Liver (tissue), 3 donors: Measurements from ENCODE around the gene MBOAT1.

Experiments
- FOXA1 ChIP-seq: IDR thresholded peaks from 2 replicates; pipeline ENCODE4 v1.6.1; 2016; ENCODE audit warnings: antibody characterized with exemption
- GABPA ChIP-seq, 2 donors: IDR thresholded peaks in 1 of 2; conservative IDR thresholded peaks in 1 of 2; 2 replicates each; pipeline ENCODE4 v1.6.1; 2016; ENCODE audit warnings: antibody characterized with exemption in 2 of 2, mild to moderate bottlenecking in 1 of 2, moderate library complexity in 1 of 2
- HNF4A ChIP-seq, 2 donors: conservative IDR thresholded peaks; 2 replicates each; pipeline ENCODE4 v1.6.1; 2016; ENCODE audit warnings: antibody characterized with exemption in 2 of 2, mild to moderate bottlenecking in 2 of 2
- JUND ChIP-seq, 2 donors: IDR thresholded peaks; 2 replicates each; pipeline ENCODE4 v1.6.1; 2016; ENCODE audit warnings: antibody characterized with exemption in 2 of 2
- RAD21 ChIP-seq, 2 donors: IDR thresholded peaks; 2 replicates each; pipeline ENCODE4 v1.6.1; 2016; ENCODE audit warnings: antibody characterized with exemption in 2 of 2, mild to moderate bottlenecking in 2 of 2
- SP1 ChIP-seq: IDR thresholded peaks from 2 replicates; pipeline ENCODE4 v1.6.1; 2018; ENCODE audit warnings: antibody characterized with exemption, mild to moderate bottlenecking
- TF ChIP-seq, protein P1 (sequence below): fragments of 150-350 bp; IDR thresholded peaks from 2 replicates; pipeline ENCODE4 v1.5.1; 2017; ENCODE audit warnings: improper control_type of control experiment, low read depth, low read length; ENCODE audit not compliant: missing input control
- TF ChIP-seq, protein P2 (sequence below): IDR thresholded peaks from 2 replicates; pipeline ENCODE4 v1.6.1; 2016; ENCODE audit warnings: antibody characterized with exemption, mild to moderate bottlenecking
- TF ChIP-seq, protein P3 (sequence below): IDR thresholded peaks from 2 replicates; pipeline ENCODE4 v1.6.1; 2016; ENCODE audit warnings: antibody characterized with exemption
- TF ChIP-seq, protein P4 (sequence below): IDR thresholded peaks from 2 replicates; pipeline ENCODE4 v1.6.1; 2016; ENCODE audit warnings: antibody characterized with exemption
- donor health status: healthy.
- donor health status: healthy.

DNA sequence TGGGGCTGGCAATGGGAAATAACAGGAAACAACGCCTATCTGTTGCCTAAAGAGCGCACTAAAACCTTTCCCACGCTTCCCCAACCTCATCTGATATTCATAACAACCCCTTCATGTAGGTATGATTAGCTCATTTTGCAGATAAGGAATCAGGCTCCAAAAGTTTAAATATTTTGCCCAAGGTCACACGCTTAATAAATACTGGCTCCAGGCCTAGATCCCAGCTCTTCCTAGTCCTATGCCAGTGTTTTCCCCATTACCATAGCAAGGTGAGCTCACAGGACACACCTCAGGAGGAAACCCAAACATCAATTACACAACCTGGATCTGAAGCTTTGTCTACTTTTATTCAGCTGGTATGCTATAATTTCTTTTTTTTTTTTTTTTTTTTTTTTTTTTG is 19.6 kb downstream of the MBOAT1 start:
- TF ChIP-seq, protein P1, sequence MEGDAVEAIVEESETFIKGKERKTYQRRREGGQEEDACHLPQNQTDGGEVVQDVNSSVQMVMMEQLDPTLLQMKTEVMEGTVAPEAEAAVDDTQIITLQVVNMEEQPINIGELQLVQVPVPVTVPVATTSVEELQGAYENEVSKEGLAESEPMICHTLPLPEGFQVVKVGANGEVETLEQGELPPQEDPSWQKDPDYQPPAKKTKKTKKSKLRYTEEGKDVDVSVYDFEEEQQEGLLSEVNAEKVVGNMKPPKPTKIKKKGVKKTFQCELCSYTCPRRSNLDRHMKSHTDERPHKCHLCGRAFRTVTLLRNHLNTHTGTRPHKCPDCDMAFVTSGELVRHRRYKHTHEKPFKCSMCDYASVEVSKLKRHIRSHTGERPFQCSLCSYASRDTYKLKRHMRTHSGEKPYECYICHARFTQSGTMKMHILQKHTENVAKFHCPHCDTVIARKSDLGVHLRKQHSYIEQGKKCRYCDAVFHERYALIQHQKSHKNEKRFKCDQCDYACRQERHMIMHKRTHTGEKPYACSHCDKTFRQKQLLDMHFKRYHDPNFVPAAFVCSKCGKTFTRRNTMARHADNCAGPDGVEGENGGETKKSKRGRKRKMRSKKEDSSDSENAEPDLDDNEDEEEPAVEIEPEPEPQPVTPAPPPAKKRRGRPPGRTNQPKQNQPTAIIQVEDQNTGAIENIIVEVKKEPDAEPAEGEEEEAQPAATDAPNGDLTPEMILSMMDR = no peak
- TF ChIP-seq SP1 = no peak
- no peak for TF ChIP-seq FOXA1
- TF ChIP-seq GABPA (IDR thresholded peaks at IDR 0.05 in 1 of 2, conservative IDR thresholded peaks at IDR 0.05 in 1 of 2) = no peak
- TF ChIP-seq, protein P2, sequence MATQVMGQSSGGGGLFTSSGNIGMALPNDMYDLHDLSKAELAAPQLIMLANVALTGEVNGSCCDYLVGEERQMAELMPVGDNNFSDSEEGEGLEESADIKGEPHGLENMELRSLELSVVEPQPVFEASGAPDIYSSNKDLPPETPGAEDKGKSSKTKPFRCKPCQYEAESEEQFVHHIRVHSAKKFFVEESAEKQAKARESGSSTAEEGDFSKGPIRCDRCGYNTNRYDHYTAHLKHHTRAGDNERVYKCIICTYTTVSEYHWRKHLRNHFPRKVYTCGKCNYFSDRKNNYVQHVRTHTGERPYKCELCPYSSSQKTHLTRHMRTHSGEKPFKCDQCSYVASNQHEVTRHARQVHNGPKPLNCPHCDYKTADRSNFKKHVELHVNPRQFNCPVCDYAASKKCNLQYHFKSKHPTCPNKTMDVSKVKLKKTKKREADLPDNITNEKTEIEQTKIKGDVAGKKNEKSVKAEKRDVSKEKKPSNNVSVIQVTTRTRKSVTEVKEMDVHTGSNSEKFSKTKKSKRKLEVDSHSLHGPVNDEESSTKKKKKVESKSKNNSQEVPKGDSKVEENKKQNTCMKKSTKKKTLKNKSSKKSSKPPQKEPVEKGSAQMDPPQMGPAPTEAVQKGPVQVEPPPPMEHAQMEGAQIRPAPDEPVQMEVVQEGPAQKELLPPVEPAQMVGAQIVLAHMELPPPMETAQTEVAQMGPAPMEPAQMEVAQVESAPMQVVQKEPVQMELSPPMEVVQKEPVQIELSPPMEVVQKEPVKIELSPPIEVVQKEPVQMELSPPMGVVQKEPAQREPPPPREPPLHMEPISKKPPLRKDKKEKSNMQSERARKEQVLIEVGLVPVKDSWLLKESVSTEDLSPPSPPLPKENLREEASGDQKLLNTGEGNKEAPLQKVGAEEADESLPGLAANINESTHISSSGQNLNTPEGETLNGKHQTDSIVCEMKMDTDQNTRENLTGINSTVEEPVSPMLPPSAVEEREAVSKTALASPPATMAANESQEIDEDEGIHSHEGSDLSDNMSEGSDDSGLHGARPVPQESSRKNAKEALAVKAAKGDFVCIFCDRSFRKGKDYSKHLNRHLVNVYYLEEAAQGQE = no peak
- TF ChIP-seq HNF4A (conservative IDR thresholded peaks at IDR 0.05) = no peak
- no peak for TF ChIP-seq RAD21 (IDR thresholded peaks at IDR 0.05)
- TF ChIP-seq, protein P3, sequence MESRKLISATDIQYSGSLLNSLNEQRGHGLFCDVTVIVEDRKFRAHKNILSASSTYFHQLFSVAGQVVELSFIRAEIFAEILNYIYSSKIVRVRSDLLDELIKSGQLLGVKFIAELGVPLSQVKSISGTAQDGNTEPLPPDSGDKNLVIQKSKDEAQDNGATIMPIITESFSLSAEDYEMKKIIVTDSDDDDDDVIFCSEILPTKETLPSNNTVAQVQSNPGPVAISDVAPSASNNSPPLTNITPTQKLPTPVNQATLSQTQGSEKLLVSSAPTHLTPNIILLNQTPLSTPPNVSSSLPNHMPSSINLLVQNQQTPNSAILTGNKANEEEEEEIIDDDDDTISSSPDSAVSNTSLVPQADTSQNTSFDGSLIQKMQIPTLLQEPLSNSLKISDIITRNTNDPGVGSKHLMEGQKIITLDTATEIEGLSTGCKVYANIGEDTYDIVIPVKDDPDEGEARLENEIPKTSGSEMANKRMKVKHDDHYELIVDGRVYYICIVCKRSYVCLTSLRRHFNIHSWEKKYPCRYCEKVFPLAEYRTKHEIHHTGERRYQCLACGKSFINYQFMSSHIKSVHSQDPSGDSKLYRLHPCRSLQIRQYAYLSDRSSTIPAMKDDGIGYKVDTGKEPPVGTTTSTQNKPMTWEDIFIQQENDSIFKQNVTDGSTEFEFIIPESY = no peak
- TF ChIP-seq, protein P4, sequence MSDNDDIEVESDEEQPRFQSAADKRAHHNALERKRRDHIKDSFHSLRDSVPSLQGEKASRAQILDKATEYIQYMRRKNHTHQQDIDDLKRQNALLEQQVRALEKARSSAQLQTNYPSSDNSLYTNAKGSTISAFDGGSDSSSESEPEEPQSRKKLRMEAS = no peak
- TF ChIP-seq JUND (IDR thresholded peaks at IDR 0.05) = no peak
